Astrocyte of the spinal cord (primary cell): ENCODE data around the gene TUBB6.

ENCODE experiments used
- DNase-seq: peaks from one replicate; pipeline ENCODE4 v3.0.0; 2011; ENCODE audit warnings: low read depth, low spot score
- H3K4me3 ChIP-seq: 2 replicates; pipeline ENCODE4 v1.5.1; 2011; ENCODE audit warnings: low read depth, mild to moderate bottlenecking, low read length, moderate library complexity
- in situ Hi-C: cut with HindIII; loops from 2 replicates; pipeline ENCODE4 v1.10.0; 2017; ENCODE audit warnings: low sequenced_read_pairs
- TF ChIP-seq, protein P1 (sequence below): IDR thresholded peaks from 2 replicates; pipeline ENCODE4 v1.5.1; 2012; ENCODE audit warnings: low read depth, mild to moderate bottlenecking, low read length, inconsistent platforms

The TUBB6 gene

GRCh38 chr18:12366379-12366778 is 58.3 kb downstream of the TUBB6 start:
- DNase-seq = no peak
- TF ChIP-seq, protein P1, sequence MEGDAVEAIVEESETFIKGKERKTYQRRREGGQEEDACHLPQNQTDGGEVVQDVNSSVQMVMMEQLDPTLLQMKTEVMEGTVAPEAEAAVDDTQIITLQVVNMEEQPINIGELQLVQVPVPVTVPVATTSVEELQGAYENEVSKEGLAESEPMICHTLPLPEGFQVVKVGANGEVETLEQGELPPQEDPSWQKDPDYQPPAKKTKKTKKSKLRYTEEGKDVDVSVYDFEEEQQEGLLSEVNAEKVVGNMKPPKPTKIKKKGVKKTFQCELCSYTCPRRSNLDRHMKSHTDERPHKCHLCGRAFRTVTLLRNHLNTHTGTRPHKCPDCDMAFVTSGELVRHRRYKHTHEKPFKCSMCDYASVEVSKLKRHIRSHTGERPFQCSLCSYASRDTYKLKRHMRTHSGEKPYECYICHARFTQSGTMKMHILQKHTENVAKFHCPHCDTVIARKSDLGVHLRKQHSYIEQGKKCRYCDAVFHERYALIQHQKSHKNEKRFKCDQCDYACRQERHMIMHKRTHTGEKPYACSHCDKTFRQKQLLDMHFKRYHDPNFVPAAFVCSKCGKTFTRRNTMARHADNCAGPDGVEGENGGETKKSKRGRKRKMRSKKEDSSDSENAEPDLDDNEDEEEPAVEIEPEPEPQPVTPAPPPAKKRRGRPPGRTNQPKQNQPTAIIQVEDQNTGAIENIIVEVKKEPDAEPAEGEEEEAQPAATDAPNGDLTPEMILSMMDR = no peak
- in situ Hi-C loops = no loop called here
- H3K4me3 ChIP-seq = no peak overlapping the region

- TF ChIP-seq, protein P1 = no peak
- in situ Hi-C loops = no loop called here
- no peak overlapping the region for H3K4me3 ChIP-seq
- DNase-seq = no peak
These were observed 58.7 kb downstream of the TUBB6 start for GRCh38 chr18:12366784-12367183.

GRCh38 chr18:12369211-12369610 is 61.2 kb downstream of the TUBB6 start:
- in situ Hi-C loops = no loop called here
- TF ChIP-seq, protein P1 = no peak
- DNase-seq = no peak
- H3K4me3 ChIP-seq = no peak overlapping the region

DNA sequence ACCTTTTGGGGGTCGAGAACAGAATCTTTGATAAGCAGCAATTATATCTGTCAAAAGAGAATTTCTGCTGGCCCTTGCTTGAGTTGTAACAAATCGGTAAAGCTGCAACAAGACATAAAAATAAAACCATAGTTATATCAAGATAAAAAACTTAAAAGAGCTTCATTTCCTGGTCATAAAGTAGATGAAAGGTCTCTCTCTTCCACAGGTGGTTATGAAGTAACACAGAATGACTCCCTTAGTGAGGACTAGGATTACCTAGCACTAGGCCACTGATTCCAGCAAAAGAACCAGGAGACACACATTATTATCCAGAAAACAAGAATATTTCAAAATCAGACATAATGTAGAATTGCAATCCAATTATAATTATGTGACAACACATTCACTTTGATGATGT is 63.5 kb downstream of the TUBB6 start:
- TF ChIP-seq, protein P1 = no peak
- no peak overlapping the region for H3K4me3 ChIP-seq
- in situ Hi-C loops = no loop called here
- DNase-seq = no peak

GRCh38 chr18:12372406-12372805 is 64.4 kb downstream of the TUBB6 start:
- TF ChIP-seq, protein P1 = no peak
- no peak overlapping the region for H3K4me3 ChIP-seq
- in situ Hi-C loops = no loop called here
- no peak for DNase-seq

DNA sequence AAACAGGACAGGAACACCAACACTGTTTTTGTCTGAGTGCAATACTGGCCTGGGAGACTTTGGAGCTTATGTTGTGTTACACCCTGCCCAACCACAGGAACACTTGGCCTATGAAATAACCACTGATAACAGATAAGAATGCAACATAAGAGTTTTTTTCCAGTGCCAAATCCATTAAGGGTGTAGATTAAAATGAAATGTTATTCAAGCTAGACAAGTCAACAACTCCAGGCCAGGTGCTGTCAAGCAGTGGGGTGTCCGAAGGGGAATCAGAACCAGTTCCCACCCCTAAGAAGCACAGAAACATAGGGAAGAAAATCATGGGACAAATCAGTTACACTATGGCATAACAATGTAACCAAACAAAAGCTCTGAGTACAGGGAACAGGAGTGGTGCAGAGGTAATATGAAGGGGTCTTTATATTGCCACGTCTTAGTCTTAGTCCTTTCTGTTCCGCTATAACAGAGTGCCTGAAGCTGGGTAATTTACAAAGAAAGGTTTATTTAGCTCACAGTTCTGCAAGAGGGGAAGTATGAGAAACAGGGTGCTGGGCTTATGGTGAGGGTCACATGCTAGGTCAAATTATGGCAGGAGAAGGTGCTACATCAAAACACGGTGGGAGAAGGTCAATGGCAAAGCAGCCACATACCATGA is 65.2 kb downstream of the TUBB6 start:
- DNase-seq = no peak
- H3K4me3 ChIP-seq = no peak overlapping the region
- in situ Hi-C loops = no loop called here
- TF ChIP-seq, protein P1 = no peak
